Measurements from ENCODE around the gene GRIK2.

GRIK2 gene

DNA sequence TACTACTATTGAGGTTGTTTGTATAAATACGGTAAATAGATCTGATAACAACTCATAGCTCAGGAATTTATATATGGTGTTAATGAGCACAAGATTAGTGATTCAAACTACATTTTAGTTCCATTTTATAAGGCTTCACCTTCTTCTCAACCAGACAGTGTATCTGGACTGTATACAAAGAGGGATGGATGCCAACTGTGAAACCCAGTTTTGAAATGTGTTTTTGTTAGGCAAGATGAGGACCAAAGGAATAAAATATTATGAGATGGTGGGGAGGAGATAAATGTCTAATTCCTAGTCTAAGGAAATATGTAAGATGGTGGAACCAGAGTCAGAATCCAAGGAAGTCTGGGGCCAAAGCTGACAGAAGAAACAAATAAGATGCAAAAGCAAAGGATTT is 329.0 kb downstream of the GRIK2 start:
- no peaks in the 10 kb centered on the region for H3K27me3 Mint-ChIP-seq
- intact Hi-C loops (cut with micrococcal nuclease) = no loop called here
- H3K4me1 Mint-ChIP-seq (ENCODE audit: low read depth) = no peaks in the 10 kb centered on the region
- H3K4me3 Mint-ChIP-seq = no peak overlapping the region
- H3K36me3 Mint-ChIP-seq (ENCODE audit: low read depth) = no peaks in the 10 kb centered on the region
- H3K27ac Mint-ChIP-seq = no peak overlapping the region
- H3K9me3 Mint-ChIP-seq = no peaks in the 10 kb centered on the region

- Mint-ChIP-seq H3K4me3 (no peak overlapping the region), H3K9me3 (no peaks in the 10 kb centered on the region), H3K27ac (no peak overlapping the region), H3K36me3 (ENCODE audit: low read depth) (no peaks in the 10 kb centered on the region), H3K4me1 (ENCODE audit: low read depth) (no peaks in the 10 kb centered on the region), H3K27me3 (no peaks in the 10 kb centered on the region)
- intact Hi-C loops (cut with micrococcal nuclease) = no loop called here
These were observed 329.6 kb downstream of the GRIK2 start for GRCh38 chr6:101722991-101723579.

- Mint-ChIP-seq H3K36me3 (ENCODE audit: low read depth) (no peaks in the 10 kb centered on the region), H3K27ac (no peak overlapping the region), H3K27me3 (no peaks in the 10 kb centered on the region), H3K4me3 (no peak overlapping the region), H3K9me3 (no peaks in the 10 kb centered on the region), H3K4me1 (ENCODE audit: low read depth) (no peaks in the 10 kb centered on the region)
- intact Hi-C loops (cut with micrococcal nuclease) = no loop called here
These were observed 334.9 kb downstream of the GRIK2 start for GRCh38 chr6:101728388-101728787.

GRCh38 chr6:101728956-101729355 is 335.4 kb downstream of the GRIK2 start:
- H3K27me3 Mint-ChIP-seq = no peaks in the 10 kb centered on the region
- H3K4me1 Mint-ChIP-seq (ENCODE audit: low read depth) = no peaks in the 10 kb centered on the region
- intact Hi-C loops (cut with micrococcal nuclease) = no loop called here
- H3K4me3 Mint-ChIP-seq = no peak overlapping the region
- no peaks in the 10 kb centered on the region for H3K9me3 Mint-ChIP-seq
- no peaks in the 10 kb centered on the region for H3K36me3 Mint-ChIP-seq (ENCODE audit: low read depth)
- no peak overlapping the region for H3K27ac Mint-ChIP-seq

GRCh38 chr6:101730954-101731353 is 337.4 kb downstream of the GRIK2 start:
- Mint-ChIP-seq H3K9me3 (peaks cover 16% of the 10 kb centered on the region), H3K27me3 (no peaks in the 10 kb centered on the region), H3K4me3 (no peak overlapping the region), H3K27ac (no peak overlapping the region), H3K4me1 (ENCODE audit: low read depth) (no peaks in the 10 kb centered on the region), H3K36me3 (ENCODE audit: low read depth) (no peaks in the 10 kb centered on the region)
- intact Hi-C loops (cut with micrococcal nuclease) = no loop called here

- Mint-ChIP-seq H3K9me3 (peaks cover 31% of the 10 kb centered on the region), H3K27ac (no peak overlapping the region), H3K36me3 (ENCODE audit: low read depth) (no peaks in the 10 kb centered on the region), H3K4me1 (ENCODE audit: low read depth) (no peaks in the 10 kb centered on the region), H3K4me3 (no peak overlapping the region), H3K27me3 (no peaks in the 10 kb centered on the region)
- intact Hi-C loops (cut with micrococcal nuclease) = no loop called here
These were observed 340.4 kb downstream of the GRIK2 start for GRCh38 chr6:101733899-101734298.

DNA sequence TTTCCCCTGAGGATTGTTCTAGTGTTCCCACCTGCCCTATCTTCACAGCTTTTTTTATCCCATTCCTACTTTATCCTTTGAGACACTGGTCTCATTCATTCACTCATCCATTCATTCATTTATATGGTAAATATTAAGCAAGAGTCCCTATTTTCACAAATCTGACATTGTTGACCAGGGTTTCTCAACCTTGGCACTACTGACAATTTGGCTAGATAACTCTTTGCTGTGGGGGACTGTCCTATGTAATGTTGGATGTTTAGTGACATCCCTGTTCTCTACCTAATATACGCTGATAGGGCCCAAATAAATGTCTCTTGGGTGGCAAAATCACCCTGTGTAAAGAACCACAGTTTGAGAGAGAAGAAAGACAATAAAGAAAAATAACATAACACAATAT is 345.0 kb downstream of the GRIK2 start:
- Mint-ChIP-seq H3K27ac (no peak overlapping the region), H3K4me3 (no peak overlapping the region), H3K4me1 (ENCODE audit: low read depth) (no peaks in the 10 kb centered on the region), H3K9me3 (peaks cover 31% of the 10 kb centered on the region), H3K27me3 (no peaks in the 10 kb centered on the region), H3K36me3 (ENCODE audit: low read depth) (no peaks in the 10 kb centered on the region)
- intact Hi-C loops (cut with micrococcal nuclease) = no loop called here

DNA sequence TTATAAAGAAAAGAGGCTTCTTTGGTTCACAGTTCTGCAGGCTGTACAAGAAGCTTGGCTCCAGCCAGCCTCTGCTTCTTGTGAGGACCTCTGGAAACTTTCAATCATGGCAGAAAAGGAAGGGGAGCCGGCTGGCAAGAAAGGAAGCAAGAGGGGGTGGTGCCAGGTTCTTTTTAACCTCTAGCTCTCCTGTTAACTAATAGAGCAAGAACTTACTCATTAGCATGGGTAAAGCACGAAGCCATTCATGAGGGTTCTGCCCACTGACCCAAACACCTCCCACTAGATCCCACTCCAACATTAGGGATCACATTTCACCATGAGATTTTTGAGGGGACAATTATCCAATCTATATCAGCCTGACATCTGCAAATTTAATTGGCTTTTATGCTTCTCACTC is 347.1 kb downstream of the GRIK2 start:
- intact Hi-C loops (cut with micrococcal nuclease) = no loop called here
- Mint-ChIP-seq H3K4me3 (no peak overlapping the region), H3K36me3 (ENCODE audit: low read depth) (no peaks in the 10 kb centered on the region), H3K9me3 (peaks cover 26% of the 10 kb centered on the region), H3K27me3 (no peaks in the 10 kb centered on the region), H3K27ac (no peak overlapping the region), H3K4me1 (ENCODE audit: low read depth) (no peaks in the 10 kb centered on the region)

GRCh38 chr6:101741474-101742171 is 348.1 kb downstream of the GRIK2 start:
- H3K27ac Mint-ChIP-seq = no peak overlapping the region
- no peaks in the 10 kb centered on the region for H3K36me3 Mint-ChIP-seq (ENCODE audit: low read depth)
- no peaks in the 10 kb centered on the region for H3K4me1 Mint-ChIP-seq (ENCODE audit: low read depth)
- H3K9me3 Mint-ChIP-seq = peaks cover 17% of the 10 kb centered on the region
- H3K4me3 Mint-ChIP-seq = no peak overlapping the region
- intact Hi-C loops (cut with micrococcal nuclease) = no loop called here
- H3K27me3 Mint-ChIP-seq = no peaks in the 10 kb centered on the region

- intact Hi-C loops (cut with micrococcal nuclease) = no loop called here
- H3K36me3 Mint-ChIP-seq (ENCODE audit: low read depth) = no peaks in the 10 kb centered on the region
- H3K27me3 Mint-ChIP-seq = no peaks in the 10 kb centered on the region
These were observed 353.7 kb downstream of the GRIK2 start for GRCh38 chr6:101747160-101747559.

GRCh38 chr6:101747716-101748115 is 354.2 kb downstream of the GRIK2 start:
- no peak overlapping the region for H3K27ac Mint-ChIP-seq
- intact Hi-C loops (cut with micrococcal nuclease) = no loop called here
- H3K4me1 Mint-ChIP-seq (ENCODE audit: low read depth) = no peaks in the 10 kb centered on the region
- H3K9me3 Mint-ChIP-seq = peaks cover 7% of the 10 kb centered on the region
- no peaks in the 10 kb centered on the region for H3K27me3 Mint-ChIP-seq
- no peaks in the 10 kb centered on the region for H3K36me3 Mint-ChIP-seq (ENCODE audit: low read depth)
- H3K4me3 Mint-ChIP-seq = no peak overlapping the region

More at GRCh38 chr6:101747160-101747559, 353.7 kb downstream of the GRIK2 start:
- no peak overlapping the region for H3K27ac Mint-ChIP-seq
- H3K4me1 Mint-ChIP-seq (ENCODE audit: low read depth) = no peaks in the 10 kb centered on the region
- no peak overlapping the region for H3K4me3 Mint-ChIP-seq
- H3K9me3 Mint-ChIP-seq = peaks cover 7% of the 10 kb centered on the region

DNA sequence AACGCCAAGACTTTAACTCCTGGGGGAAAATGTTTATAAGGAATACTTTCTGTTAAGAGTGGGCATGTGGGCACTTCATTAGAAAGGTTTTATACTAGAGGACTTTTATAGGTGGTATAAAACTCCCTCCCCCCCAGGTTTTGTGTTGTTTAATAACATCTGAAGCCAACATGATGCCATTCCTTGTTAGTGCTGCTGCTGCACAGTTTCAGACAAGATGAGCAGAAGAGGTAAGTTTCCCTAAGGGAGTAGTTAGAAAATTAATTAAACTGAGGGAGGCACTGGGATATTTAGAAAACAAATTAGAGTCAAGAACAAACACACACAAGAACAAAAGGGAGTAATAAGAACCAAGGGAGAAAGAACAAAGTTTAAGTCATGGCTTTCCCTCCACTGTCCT is 362.4 kb downstream of the GRIK2 start:
- peaks cover 1% of the 10 kb centered on the region for H3K4me1 Mint-ChIP-seq (ENCODE audit: low read depth)
- H3K36me3 Mint-ChIP-seq (ENCODE audit: low read depth) = no peaks in the 10 kb centered on the region
- H3K27ac Mint-ChIP-seq = no peak overlapping the region
- no peaks in the 10 kb centered on the region for H3K9me3 Mint-ChIP-seq
- no peaks in the 10 kb centered on the region for H3K27me3 Mint-ChIP-seq
- no peak overlapping the region for H3K4me3 Mint-ChIP-seq
- intact Hi-C loops (cut with micrococcal nuclease) = no loop called here

DNA sequence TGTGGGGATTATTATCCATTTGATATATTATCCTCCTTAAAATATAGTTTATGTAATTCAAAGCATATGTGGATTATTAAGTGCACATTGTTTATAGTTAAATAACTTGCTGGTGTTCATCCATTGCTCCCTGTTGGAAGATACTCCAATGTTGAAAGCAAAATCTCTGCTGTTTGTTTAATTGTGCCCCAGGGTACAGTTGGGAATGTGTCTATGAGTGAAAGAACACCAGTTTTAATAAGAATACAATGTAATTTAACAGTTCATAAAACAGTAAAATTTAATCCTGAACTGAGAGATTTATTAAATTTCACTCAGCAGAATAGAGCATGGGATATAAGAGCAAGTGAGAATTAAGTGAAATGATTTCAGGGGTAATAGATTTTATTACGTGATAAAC is 364.9 kb downstream of the GRIK2 start:
- Mint-ChIP-seq H3K4me3 (no peak overlapping the region), H3K36me3 (ENCODE audit: low read depth) (no peaks in the 10 kb centered on the region), H3K9me3 (peaks cover 9% of the 10 kb centered on the region), H3K4me1 (ENCODE audit: low read depth) (peaks cover 14% of the 10 kb centered on the region), H3K27me3 (no peaks in the 10 kb centered on the region), H3K27ac (no peak overlapping the region)
- intact Hi-C loops (cut with micrococcal nuclease) = no loop called here

GRCh38 chr6:101760843-101761621 is 367.5 kb downstream of the GRIK2 start:
- Mint-ChIP-seq H3K9me3 (peaks cover 9% of the 10 kb centered on the region), H3K27ac (no peak overlapping the region), H3K27me3 (no peaks in the 10 kb centered on the region), H3K4me1 (ENCODE audit: low read depth) (peaks cover 21% of the 10 kb centered on the region), H3K36me3 (ENCODE audit: low read depth) (no peaks in the 10 kb centered on the region), H3K4me3 (peak overlapping the region; percentile 4)
- intact Hi-C loops (cut with micrococcal nuclease) = no loop called here
